Pancreas (tissue), 10 donors: ENCODE measurements around the gene EDN2. TPM values are rescaled to one million over a fixed set of nuclear protein-coding genes. Genes with fewer than 3 reads are reported as not detected.

Experiments used
- ATAC-seq, 4 donors: fragments of 200-7000 bp; cut with Tn5 transposase; one replicate each; pipeline versions ENCODE4 v1.8.0 to v1.9.1; 2020; ENCODE audit warnings: mild to moderate bottlenecking in 4 of 4, moderate library complexity in 4 of 4
- DNase-seq, 6 donors: peaks; one replicate each; pipeline ENCODE4 v3.0.0-alpha.2; 2020
- FAIRE-seq: peaks from 2 replicates; lab custom pipeline; 2012; peaks lifted over from hg19 to GRCh38; lab: Jason Lieb, UNC
- H3K27ac ChIP-seq, 4 donors: fragments of 200-600 bp; sonication (generic); 1 replicate in 3 of 4; 2 replicates in 1 of 4; pipeline versions ENCODE4 v1.5.0 to v1.8.0; 2020
- H3K27me3 ChIP-seq, 4 donors: fragments of 200-600 bp; one replicate each; pipeline ENCODE4 v1.8.0; 2021
- H3K36me3 ChIP-seq, 3 donors: fragments of 200-600 bp; sonication (generic) in 1 of 3; one replicate each; pipeline versions ENCODE4 v1.5.0 to v1.8.0; 2020 to 2021
- H3K4me1 ChIP-seq, 3 donors: fragments of 200-600 bp; one replicate each; pipeline ENCODE4 v1.8.0; 2021
- H3K4me3 ChIP-seq, 4 donors: fragments of 200-600 bp; sonication (generic) in 2 of 4; one replicate each; pipeline versions ENCODE4 v1.5.0 to v1.8.0; 2020 to 2021
- H3K9me3 ChIP-seq, 4 donors: fragments of 200-600 bp; one replicate each; pipeline ENCODE4 v1.8.0; 2021
- CTCF ChIP-seq, 4 donors: fragments of 200-600 bp; sonication (generic) in 3 of 4; IDR thresholded peaks; one replicate each; pipeline versions ENCODE4 v1.5.0 to v1.8.0; 2021; ENCODE audit warnings: antibody characterized with exemption in 4 of 4
- WGBS, 2 donors: extraction: QIAGEN DNeasy Blood & Tissue Kit; methylation state at CpG; one replicate each; pipeline ENCODE4 v1.1.7; 2013; 5-methylcytosine and 5-hydroxymethylcytosine counted together
- intact Hi-C, 3 donors: fragments of 100-400 bp; cut with DNase I; formaldehyde crosslinking; loops; one replicate each; pipeline versions ENCODE4 v1.11.1 to v1.14.2; 2022
- polyA plus RNA-seq, 2 donors: library from polyadenylated mRNA; stranded (reverse); fragments of 200-250 nt; gene quantifications; one replicate each; pipeline ENCODE4 v1.2.3, GENCODE V29; 2013
- total RNA-seq, 6 donors: library from RNA; stranded (reverse); fragmentation: NEBNext Ultra II Directional in 4 of 6; extraction: Animal tissue kit (Norgen Biotek cat#: 25700) in 4 of 6; gene quantifications; one replicate each; pipeline versions ENCODE4 v1.2.1 to v1.2.4, GENCODE V29; 2021 to 2023
- donor health status: healthy with polysubstance abuse.
- donor health status: DM: no; HTN: no; CAD: no; lungs with moderate emphysema.
- donor health status: DM: no; HTN: no; CAD: no.
- donor health status: control.
- donor health status: control.
- donor health status: Bipolar disorder and iron deficiency.
- donor health status: DM: yes; HTN: yes; CAD: no.
- donor health status: DM: no; HTN: no; CAD: no.
- donor health status: DM: no; HTN: no; CAD: no.
- donor health status: DM: yes; HTN: yes; CAD: no.

Gene EDN2
- total and polyA plus RNA-seq, 8 donors = 1.2 to 8.3 (median 1.8) TPM

DNA sequence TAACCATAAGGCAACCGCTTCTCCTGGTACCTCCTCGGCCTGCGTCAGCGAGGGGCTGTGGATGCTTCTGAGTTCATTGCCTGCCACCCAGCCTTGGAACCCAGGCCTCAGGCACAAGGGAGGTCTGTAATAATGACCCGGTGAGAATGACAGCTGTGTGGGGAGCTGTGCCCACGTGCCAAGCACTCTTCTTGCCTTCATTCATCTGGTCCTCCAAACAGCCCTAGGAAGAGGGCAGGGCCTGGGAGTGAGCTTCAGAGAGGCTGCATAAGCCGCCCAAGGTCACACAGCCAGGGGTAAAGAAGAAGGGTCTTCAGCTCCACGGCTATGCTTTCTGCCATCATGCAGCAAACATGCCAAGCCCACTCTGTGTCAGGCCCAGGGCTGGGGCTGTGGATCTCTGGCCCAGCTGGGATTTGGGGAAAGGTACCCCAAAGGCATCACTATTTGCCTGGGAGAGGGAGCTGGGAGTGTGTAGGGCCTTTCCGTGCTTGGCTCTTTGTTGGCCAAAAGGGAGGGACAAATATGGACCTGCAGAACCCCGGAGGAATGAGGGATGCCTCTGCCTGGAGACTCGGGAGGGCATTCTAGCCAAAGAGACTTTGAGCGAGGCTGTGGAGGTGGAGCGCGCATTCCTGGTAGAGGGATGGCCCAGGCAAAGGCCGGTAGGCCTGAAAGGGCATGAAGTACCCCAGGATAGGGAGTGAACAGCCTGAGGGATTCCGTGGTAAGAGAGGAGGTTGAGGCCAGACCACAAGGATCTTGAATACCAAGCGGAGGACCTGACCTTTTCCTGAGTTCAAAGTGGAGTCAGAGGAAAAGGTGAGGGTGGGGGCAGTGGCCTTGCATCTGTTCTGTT is 10.1 kb upstream of the EDN2 start:
- intact Hi-C loops = no loop called here
- DNase-seq = peak in 2 of 6 donors; percentile 21 to 43
- 86 to 87% methylated on average over 17 of the region's 17 CpGs for WGBS, 2 donors
- Histone ChIP-seq H3K9me3 (no peaks in the 10 kb centered on the region), H3K27ac (no peak overlapping the region), H3K4me1 (peaks cover 3 to 29% (median 10%) of the 10 kb centered on the region in 3 donors), H3K36me3 (no peaks in the 10 kb centered on the region), H3K4me3 (no peak overlapping the region), H3K27me3 (no peaks in the 10 kb centered on the region)
- TF ChIP-seq CTCF (IDR thresholded peaks at IDR 0.05) = no peak
- ATAC-seq = no peak
- no peak for FAIRE-seq

- Histone ChIP-seq H3K9me3 (no peaks in the 10 kb centered on the region), H3K36me3 (no peaks in the 10 kb centered on the region), H3K27me3 (no peaks in the 10 kb centered on the region), H3K4me1 (peaks cover 0 to 21% (median 3%) of the 10 kb centered on the region in 3 donors), H3K27ac (no peak overlapping the region), H3K4me3 (no peak overlapping the region)
- 83 to 90% methylated on average over 9 of the region's 9 CpGs for WGBS, 2 donors
- peak in 2 of 6 donors; percentile 44 to 51 for DNase-seq
- no peak for FAIRE-seq
- no peak for ATAC-seq
- no peak for TF ChIP-seq CTCF (IDR thresholded peaks at IDR 0.05)
- intact Hi-C loops = no loop called here
These were observed 9.3 kb upstream of the EDN2 start for GRCh38 chr1:41493626-41494350.

- FAIRE-seq (no peak), ATAC-seq (no peak), DNase-seq (peak in 3 of 6 donors; percentile 32 to 66 (median 46))
- peaks cover 0 to 20% (median 3%) of the 10 kb centered on the region in 3 donors for H3K4me1 ChIP-seq
- H3K4me3 ChIP-seq = no peak overlapping the region
- no peaks in the 10 kb centered on the region for H3K27me3 ChIP-seq
- H3K27ac ChIP-seq = no peak overlapping the region
- no peak for TF ChIP-seq CTCF (IDR thresholded peaks at IDR 0.05)
- WGBS, 2 donors = 91 to 100% methylated on average over 5 of the region's 5 CpGs
- intact Hi-C loops = no loop called here
- H3K9me3 ChIP-seq = no peaks in the 10 kb centered on the region
- H3K36me3 ChIP-seq = no peaks in the 10 kb centered on the region
These were observed 8.6 kb upstream of the EDN2 start for GRCh38 chr1:41493117-41493536.

GRCh38 chr1:41492341-41492848 is 7.9 kb upstream of the EDN2 start:
- intact Hi-C loops = no loop called here
- ATAC-seq (no peak), DNase-seq (peak in 3 of 6 donors; percentile 57 to 59 (median 59))

More at GRCh38 chr1:41492341-41492848, 7.9 kb upstream of the EDN2 start:
- Histone ChIP-seq H3K9me3 (no peaks in the 10 kb centered on the region), H3K4me3 (no peak overlapping the region), H3K27ac (no peak overlapping the region), H3K4me1 (peaks cover 0 to 20% (median 3%) of the 10 kb centered on the region in 3 donors), H3K27me3 (no peaks in the 10 kb centered on the region), H3K36me3 (no peaks in the 10 kb centered on the region)
- TF ChIP-seq CTCF (IDR thresholded peaks at IDR 0.05) = peak in 3 of 4 donors; percentile 25 to 39 (median 34)
- WGBS, 2 donors = 47 to 62% methylated on average over 7 of the region's 7 CpGs
- FAIRE-seq = no peak
